GF-D8 (cell line): ENCODE data around the gene C2CD4A.

Experiments
- DNase-seq: peaks from one replicate; lab custom pipeline; 2025; lab: John Stamatoyannopoulos, UW

The C2CD4A gene

DNA sequence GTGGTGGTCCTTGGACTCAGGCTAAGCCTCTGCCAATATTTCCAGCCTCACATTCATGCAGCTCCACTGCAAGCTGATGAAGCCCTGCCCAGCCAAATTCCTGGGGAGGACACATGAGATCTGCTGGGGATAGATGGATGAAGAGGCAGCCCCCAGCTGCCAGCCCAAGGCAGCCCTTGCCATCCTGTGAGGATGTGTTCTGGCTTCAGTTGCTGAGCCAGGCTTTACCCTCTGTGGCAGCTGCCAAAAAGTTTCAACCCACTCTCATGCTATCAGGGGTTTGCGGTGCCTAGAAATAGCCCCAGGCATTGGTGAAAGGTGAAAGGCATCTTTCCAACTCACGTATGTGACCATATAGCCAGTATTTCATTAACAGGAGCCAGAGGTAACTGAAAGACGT, 37.6 kb downstream of the C2CD4A start:
- DNase-seq = no peak

DNA sequence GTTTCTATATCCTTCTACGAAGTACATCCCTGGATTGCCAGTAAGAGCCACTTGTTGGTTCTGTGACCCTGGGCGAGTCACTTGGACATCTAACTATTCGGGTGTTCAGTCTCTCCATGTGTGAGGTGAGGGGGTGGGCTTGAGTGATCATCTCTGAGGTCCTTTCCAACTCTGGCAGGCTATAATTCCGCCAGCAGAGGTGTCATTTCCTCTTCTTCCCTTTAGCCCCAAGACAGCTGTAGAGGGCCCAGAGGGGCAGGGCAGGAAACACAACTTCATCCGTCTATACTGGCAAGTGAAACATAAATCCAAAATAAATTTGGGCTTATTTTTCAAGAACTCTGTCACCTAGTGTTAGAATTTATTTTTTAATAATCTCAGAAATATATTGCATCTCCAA, 38.1 kb downstream of the C2CD4A start:
- no peak for DNase-seq

DNA sequence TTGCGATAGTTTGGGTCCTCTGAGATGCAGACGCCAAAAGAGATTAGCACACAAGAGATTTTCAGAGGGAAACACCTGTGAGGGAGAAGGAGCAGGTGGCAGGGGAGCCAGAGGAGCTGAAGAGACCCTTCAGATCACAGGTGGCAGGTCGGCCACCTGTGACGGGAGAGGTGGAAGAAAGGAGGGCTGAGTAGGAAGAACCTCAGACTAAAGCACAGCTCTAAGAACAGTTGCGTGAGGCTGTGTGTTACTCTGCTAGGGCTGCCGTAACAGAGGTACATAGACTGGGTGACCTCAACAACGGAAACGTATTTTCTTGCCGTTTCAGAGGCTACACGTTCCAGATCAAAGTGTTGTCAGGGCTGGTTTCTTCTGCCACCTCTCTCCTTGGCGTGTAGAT, 38.5 kb downstream of the C2CD4A start:
- no peak for DNase-seq

DNA sequence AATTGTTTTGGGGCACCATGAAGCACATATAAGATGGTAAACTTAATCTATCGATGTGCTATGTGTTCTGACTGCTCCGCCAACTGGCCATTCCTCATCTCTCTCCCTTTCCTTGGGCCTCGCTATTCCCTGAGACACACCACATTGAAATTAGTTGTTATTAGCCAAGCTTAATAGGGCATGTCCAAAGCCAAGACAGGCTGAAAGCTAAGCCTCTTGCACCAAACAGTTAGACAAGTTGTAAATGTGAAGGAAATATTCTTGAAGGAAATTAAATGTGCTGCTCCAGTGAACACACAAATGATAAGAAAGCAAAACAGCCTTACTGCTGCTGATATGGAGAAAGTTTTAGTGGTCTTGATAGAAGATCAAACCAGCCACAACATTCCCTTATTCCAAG, 39.3 kb downstream of the C2CD4A start:
- no peak for DNase-seq

DNA sequence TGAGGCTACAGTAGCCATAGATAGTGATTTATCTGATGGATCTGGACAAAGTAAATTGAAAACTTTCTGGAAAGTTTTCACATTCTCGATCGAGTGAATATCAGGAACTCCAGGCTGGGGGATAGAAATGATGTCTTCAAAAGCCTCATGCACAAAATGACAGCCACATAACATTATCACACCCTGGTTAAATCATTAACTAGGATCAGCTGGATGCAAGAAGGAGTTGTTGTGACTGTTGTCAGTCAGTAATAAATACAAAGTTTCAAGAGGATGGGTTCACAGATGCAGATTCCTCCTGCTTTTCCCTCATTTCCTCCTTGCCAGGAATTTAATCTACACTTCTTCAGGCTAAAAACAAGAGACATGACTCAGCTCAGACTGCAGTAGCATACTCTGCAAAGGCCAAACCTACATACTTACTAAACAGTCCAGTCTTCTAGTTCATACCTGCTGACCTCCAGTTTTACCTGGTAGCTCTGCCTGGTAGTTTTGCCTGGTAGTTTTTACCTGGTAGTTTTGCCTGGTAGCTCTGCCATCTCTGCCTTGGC, 40.9 kb downstream of the C2CD4A start:
- no peak for DNase-seq

DNA sequence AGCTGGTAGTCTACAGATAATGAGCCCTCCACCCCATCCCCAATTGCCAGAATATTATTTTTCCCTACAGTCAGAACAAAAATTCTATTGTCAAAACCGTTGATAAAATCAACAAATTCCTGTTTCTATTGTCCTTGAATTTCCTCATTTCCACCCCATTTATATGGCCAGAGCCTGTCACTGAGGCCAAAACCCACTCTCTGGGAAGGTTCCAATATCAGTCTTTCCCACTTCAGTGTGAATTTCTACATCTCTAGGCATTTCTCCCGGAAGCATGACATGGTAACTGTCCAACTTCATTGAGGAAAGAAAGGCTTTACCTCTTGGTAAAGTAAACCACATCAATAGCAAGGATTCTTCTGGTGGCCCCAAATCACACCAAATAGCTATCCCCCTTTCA, 41.6 kb downstream of the C2CD4A start:
- DNase-seq = no peak

DNA sequence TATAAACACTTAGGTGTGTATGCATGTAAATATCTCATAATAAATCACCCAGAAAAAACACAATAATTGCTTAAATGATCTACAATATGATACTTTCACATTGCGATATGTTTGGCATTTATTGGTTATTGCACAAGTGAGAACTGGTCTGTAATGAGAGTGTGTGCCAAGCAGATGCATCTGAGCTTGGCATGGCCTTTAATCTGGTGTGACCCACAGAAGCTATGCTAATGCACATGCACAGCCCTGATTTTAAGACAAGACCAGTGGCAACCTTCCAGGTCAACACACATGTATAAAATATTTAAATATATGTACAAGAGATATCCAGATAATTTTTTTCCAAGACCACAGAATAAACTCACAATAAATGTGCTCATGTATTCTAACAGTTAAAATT, 42.7 kb downstream of the C2CD4A start:
- no peak for DNase-seq

DNA sequence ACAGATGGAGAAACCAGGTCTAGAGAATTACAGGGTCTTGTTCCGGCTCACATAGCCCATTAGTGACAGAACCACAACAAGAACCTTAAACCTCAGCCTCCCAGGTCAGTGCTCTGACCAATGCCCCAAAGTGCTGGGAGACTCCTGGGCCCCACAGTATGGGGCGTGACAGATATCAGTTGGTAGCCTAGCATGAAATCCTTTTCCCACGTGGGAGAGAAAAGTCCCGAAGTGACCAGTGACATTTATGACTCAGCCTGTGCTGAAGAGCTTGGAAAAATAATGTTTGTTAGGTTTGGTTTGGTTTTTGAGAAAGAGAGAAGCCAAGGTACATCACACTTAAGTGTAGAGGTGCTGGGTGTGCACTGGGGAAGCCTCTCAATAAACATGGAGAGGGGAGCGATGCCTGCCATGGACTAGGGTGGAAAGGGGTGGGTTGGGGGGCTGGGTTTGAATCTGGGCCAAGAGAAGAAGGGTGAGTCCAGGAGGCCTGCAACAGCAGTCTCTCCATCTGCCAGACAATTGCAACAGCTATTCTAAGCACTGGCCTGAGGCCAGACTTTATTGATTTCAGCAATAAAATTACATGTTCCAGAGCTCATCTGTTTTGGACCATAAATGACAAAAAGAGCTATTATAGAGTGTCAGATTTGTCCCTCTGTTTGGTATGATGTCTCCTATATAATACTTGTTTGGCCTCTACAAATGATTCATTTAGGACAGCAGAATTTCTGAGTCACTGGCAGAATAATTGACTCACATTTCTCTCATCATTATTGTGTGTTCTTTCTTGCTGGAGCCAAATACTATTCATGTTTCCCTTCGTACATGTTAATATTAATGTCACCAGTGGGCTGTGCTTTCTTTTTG, 43.4 kb downstream of the C2CD4A start:
- DNase-seq = no peak

DNA sequence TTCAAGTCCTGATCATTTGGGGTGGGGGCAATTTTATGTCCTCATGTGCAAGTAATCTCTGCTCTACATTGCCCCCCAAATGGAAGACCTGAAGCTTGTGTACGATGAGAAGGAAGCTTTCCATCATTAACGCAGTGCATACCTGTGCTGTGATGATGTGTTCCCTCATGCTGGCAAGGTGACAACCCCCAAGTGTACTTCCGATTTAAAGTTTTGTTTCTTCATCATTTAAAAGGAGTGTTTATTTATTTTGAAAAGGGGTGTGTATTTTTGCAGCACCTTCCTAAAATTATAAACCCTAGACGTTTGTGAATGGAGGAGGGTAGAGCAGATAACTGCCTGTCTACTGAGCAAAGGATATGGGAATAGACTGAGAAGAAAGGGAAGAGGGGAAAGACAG, 45.3 kb downstream of the C2CD4A start:
- no peak for DNase-seq

DNA sequence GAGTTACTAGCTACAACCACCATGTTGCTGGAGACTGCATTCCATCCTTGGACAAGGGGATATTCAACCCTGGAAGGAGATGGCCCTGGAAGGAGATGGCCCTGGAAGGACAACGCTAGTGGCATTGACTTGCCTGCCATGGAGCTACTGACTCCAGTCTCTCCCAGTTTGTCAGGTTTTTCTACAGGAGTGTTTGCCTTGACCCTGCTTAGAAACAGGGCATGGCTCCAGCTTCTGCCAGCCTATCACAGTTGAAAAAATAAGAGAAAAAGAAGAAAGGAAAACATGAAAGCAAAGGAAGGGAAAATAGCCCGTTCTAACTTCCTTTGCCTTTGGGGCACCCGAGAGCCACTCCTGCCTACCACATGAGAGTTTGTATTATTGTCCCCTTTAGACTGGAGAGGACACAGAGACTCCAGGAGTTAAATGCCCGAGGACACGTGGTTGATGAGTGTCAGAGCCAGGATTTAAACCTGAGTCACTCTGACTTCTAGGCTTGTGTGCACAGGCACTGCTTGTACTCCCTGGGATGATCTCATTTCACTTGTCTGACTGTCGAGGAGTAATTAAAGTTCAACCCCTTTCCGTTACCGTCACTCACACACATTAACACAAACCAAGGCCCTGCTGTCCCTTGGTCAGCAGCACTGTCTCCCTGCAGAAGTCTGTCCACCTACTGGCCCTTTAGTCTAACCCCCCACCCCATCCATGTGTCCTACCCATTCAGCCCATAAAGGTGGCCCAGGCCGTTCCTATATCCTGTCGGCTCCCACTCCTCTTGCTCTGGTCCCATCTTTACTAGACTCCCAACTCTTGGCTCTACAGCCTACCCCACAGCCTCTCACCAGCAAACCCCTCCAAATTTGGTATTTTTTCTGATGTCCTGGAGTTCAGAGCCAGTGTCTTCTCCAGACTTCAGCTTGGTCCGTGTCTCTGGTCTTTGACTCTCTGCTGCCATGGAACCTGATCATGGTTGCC, 46.1 kb downstream of the C2CD4A start:
- no peak for DNase-seq

DNA sequence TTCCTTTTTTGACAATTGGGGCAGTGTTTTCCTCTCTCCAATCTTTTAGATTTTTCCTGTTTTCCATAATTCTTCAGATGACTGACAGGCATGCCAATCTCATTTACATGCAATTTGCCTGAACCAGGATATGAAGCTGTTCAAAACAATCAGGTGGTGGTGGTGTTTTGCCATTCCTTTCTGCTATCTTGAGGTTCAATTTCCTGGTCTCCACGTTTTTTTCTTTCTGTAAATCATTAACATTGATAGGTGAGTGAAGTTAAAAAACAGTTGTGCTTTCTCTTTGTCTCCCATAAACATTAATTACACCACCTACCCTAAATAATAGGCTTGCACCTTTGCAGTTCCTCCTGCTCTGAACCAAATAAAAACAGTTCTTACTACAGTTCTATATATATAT, 49.1 kb downstream of the C2CD4A start:
- DNase-seq = no peak

DNA sequence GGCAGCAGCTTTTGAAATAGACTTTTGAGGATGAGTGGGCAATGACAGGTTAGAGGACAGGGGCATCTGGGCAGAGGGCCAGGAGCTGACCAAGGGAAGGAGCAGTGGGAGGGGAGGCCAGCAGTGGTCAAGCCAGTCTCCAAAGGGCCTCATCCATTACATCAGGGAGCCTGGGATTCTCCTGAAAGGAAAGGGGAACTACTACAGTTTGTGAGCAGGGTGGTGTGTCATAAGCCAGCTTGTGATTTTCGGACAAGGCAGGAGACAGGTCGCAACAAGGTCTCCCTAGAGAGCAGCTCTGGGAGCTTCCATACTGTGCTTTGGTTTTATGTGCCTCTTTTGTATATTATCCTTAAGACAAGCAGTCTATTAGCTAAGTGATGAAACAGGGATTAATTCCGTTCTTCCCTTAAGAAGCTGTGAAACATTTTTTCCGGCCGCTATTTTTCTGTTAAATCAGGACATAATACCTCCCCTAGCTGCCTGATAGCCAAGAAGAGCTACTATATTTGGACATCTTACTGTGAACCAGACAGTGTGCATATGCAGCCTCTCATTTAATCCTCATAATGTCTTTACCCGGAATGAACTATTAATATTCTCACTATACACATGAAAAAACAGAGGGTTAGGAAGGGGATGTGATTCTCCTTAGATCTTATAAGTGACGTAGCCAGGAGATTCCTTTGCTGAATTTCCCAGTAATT, 51.9 kb downstream of the C2CD4A start:
- DNase-seq = no peak

DNA sequence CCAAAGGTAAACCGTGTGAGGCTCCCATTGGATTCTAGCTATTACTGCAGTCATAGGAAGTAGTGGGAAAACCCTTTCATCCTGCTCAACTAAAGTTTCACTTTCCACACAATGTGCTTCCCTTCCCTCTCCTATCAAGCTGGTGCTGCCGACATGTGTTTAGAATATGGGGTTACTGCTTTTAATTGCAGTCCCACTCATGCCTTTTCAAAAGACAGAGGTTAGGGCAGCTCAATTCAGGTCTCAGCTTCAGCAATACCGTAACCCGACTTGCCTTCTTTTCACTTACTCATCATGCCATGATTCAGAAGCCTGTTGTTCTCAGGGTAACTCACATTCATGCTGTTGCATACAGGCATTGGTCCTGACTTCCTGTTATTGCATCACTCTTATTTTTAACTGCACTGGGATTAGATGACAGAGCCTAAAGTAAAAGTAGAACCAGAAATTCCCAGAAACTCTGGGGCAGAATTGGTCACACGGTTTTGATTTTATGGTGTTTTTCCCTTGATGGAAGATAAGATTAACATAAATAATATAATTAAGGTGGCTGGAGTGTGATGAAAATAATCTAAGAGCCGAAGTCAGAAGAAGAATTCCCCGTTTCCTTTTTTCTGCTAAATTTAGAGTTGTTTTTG, 52.6 kb downstream of the C2CD4A start:
- no peak for DNase-seq

DNA sequence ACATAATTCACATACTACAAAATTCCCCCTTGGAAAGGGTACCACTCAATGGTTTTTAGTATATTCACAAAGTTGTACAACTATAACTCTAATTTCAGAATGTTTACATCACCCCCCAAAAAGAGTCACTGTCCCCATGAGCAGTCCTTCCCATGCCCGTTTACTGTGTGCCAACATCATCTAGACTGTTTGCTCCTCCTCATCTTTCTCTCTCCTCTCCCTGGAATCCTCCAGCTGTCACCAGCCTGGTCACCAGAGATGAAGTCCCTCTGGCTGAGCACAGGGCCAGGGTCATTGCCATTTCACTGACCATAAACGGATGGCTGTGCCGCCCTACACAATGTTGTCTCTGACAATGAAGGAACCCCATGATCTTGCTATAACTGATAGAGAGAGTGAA, 53.1 kb downstream of the C2CD4A start:
- DNase-seq = no peak
